Osteocyte (in vitro differentiated cells): ENCODE measurements around the gene PARP14. TPM values are rescaled to one million over a fixed set of nuclear protein-coding genes. Genes with fewer than 3 reads are reported as not detected.

Experiments used
- DNase-seq: peaks from one replicate; pipeline ENCODE4 v3.0.0; 2021; ENCODE audit warnings: mixed read lengths; ENCODE audit not compliant: unreplicated experiment; ENCODE audit errors: extremely low spot score
- H3K27ac Mint-ChIP-seq: one replicate; pipeline ENCODE4 v1.8.0; 2021; ENCODE audit warnings: mild to moderate bottlenecking, mixed read lengths; ENCODE audit not compliant: unreplicated experiment
- H3K27me3 Mint-ChIP-seq: one replicate; pipeline ENCODE4 v1.8.0; 2021; ENCODE audit warnings: mixed read lengths; ENCODE audit not compliant: unreplicated experiment
- H3K36me3 Mint-ChIP-seq: one replicate; pipeline ENCODE4 v1.8.0; 2021; ENCODE audit warnings: mixed read lengths; ENCODE audit not compliant: unreplicated experiment
- H3K4me1 Mint-ChIP-seq: one replicate; pipeline ENCODE4 v1.8.0; 2021; ENCODE audit warnings: mixed read lengths; ENCODE audit not compliant: unreplicated experiment
- H3K4me3 Mint-ChIP-seq: one replicate; pipeline ENCODE4 v1.8.0; 2021; ENCODE audit warnings: mild to moderate bottlenecking, moderate library complexity, mixed read lengths; ENCODE audit not compliant: unreplicated experiment
- H3K9me3 Mint-ChIP-seq: one replicate; pipeline ENCODE4 v1.8.0; 2021; ENCODE audit warnings: mixed read lengths; ENCODE audit not compliant: unreplicated experiment
- CTCF ChIP-seq: fragments of 200-600 bp; sonication (generic); IDR thresholded peaks from 2 replicates; pipeline ENCODE4 v1.5.0; 2021; ENCODE audit warnings: antibody characterized with exemption, mild to moderate bottlenecking, moderate library complexity
- total RNA-seq: library from RNA; stranded (reverse); gene quantifications from 2 replicates; pipeline ENCODE4 v1.2.1, GENCODE V29; 2021

Gene PARP14
- total RNA-seq, 1 donor from 2014 or later: 48.1 TPM

DNA sequence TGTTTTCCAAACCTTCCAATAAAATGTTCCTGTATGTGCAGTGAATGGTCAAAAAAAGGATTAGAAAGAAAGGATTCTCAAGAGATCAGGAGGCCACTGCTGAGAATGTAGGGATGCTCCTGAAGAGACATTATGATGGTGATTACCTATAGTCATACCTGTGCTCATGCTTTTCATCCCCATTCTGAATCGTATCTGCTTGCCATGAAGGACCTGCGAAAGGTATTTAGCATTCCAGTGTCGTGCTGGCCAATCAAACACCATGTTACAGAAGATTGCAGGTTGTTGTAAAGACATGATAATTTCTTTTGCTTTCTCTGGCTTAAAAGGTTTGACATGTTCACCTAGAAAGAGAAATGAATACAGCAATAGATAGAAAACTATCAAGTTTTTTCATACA is 96.9 kb downstream of the PARP14 start:
- Mint-ChIP-seq H3K27ac (no peak overlapping the region), H3K4me3 (no peak overlapping the region), H3K27me3 (no peaks in the 10 kb centered on the region), H3K4me1 (no peaks in the 10 kb centered on the region), H3K36me3 (peaks cover 7% of the 10 kb centered on the region), H3K9me3 (no peaks in the 10 kb centered on the region)
- no peak for DNase-seq
- no peak for TF ChIP-seq CTCF

Other genes starting within 250 kb of the PARP14 start
- 71.5 and 73.4 TPM in 2 replicates for gene KPNA1, start 165.9 kb upstream of the PARP14 start, total RNA-seq
- 18.4 and 18.9 TPM in 2 replicates for gene PARP9, start 116.5 kb upstream of the PARP14 start, total RNA-seq
- 33.7 and 37.4 TPM in 2 replicates for gene DTX3L, start 116.5 kb upstream of the PARP14 start, total RNA-seq
- gene PARP15, start 103.2 kb upstream of the PARP14 start, total RNA-seq: 0.08 TPM in 1 of 2 replicates, not detected in the other
- gene HSPBAP1, start 113.0 kb downstream of the PARP14 start, total RNA-seq: 9.3 and 9.9 TPM in 2 replicates
- 16.3 and 17.1 TPM in 2 replicates for gene SLC49A4, start 114.2 kb downstream of the PARP14 start, total RNA-seq